ENCODE measurements around the gene ZNF485. TPM values are rescaled to one million over a fixed set of nuclear protein-coding genes. Genes with fewer than 3 reads are reported as not detected.
"Not testable (repeated sequence)": the region's sequence is repeated elsewhere in the genome, so short reads cannot be mapped to it uniquely, and the experiment has no call there.

Gene ZNF485
- total RNA-seq, 1 donor from 2014 or later: 3.7 TPM

- not testable (repeated sequence) for H3K36me3 ChIP-seq (ENCODE audit: control insufficient read depth in 3 of 3, insufficient read depth in 3 of 3, low read length in 3 of 3); H3K9me3 ChIP-seq (ENCODE audit: control insufficient read depth in 3 of 3, low read length in 3 of 3); H3K4me3 ChIP-seq (ENCODE audit: low read length in 3 of 3); H3K9ac ChIP-seq (ENCODE audit: low read depth in 1 of 3, low read length in 3 of 3); H3K27me3 ChIP-seq (ENCODE audit: control insufficient read depth in 3 of 3, insufficient read depth in 3 of 3, low read length in 3 of 3); H3K4me1 ChIP-seq (ENCODE audit: control insufficient read depth in 3 of 3, insufficient read depth in 3 of 3, low read length in 3 of 3); H3K27ac ChIP-seq (ENCODE audit: low read depth, low read length)
These were observed 4.7 kb upstream of the ZNF485 start for GRCh38 chr10:43601576-43601975.

GRCh38 chr10:43605850-43606322, 352 bp upstream of the ZNF485 start:
- Histone ChIP-seq H3K9ac (ENCODE audit: low read depth in 1 of 3, low read length in 3 of 3) (peak overlapping the region in 2 of 3 donors; percentile 65 to 85), H3K4me3 (ENCODE audit: low read length in 3 of 3) (peak overlapping the region; percentile 81 to 87 (median 82)), H3K27ac (ENCODE audit: low read depth, low read length) (no peak overlapping the region), H3K36me3 (ENCODE audit: control insufficient read depth in 3 of 3, insufficient read depth in 3 of 3, low read length in 3 of 3) (peaks cover 10 to 20% (median 19%) of the 10 kb centered on the region in 3 donors), H3K4me1 (ENCODE audit: control insufficient read depth in 3 of 3, insufficient read depth in 3 of 3, low read length in 3 of 3) (peaks cover 6 to 11% (median 11%) of the 10 kb centered on the region in 3 donors), H3K27me3 (ENCODE audit: control insufficient read depth in 3 of 3, insufficient read depth in 3 of 3, low read length in 3 of 3) (no peaks in the 10 kb centered on the region), H3K9me3 (ENCODE audit: control insufficient read depth in 3 of 3, low read length in 3 of 3) (no peaks in the 10 kb centered on the region)

GRCh38 chr10:43607199-43607573, 948 bp downstream of the ZNF485 start:
- H3K27ac ChIP-seq (ENCODE audit: low read depth, low read length): no peak overlapping the region
- peaks cover 6 to 11% (median 11%) of the 10 kb centered on the region in 3 donors for H3K4me1 ChIP-seq (ENCODE audit: control insufficient read depth in 3 of 3, insufficient read depth in 3 of 3, low read length in 3 of 3)
- no peaks in the 10 kb centered on the region for H3K27me3 ChIP-seq (ENCODE audit: control insufficient read depth in 3 of 3, insufficient read depth in 3 of 3, low read length in 3 of 3)
- no peaks in the 10 kb centered on the region for H3K9me3 ChIP-seq (ENCODE audit: control insufficient read depth in 3 of 3, low read length in 3 of 3)
- peak overlapping the region; percentile 81 to 87 (median 82) for H3K4me3 ChIP-seq (ENCODE audit: low read length in 3 of 3)
- peak overlapping the region; percentile 65 to 85 (median 76) for H3K9ac ChIP-seq (ENCODE audit: low read depth in 1 of 3, low read length in 3 of 3)
- H3K36me3 ChIP-seq (ENCODE audit: control insufficient read depth in 3 of 3, insufficient read depth in 3 of 3, low read length in 3 of 3): peaks cover 12 to 23% (median 20%) of the 10 kb centered on the region in 3 donors

- Histone ChIP-seq H3K9ac (ENCODE audit: low read depth in 1 of 3, low read length in 3 of 3) (no peak overlapping the region), H3K36me3 (ENCODE audit: control insufficient read depth in 3 of 3, insufficient read depth in 3 of 3, low read length in 3 of 3) (peaks cover 12 to 35% (median 25%) of the 10 kb centered on the region in 3 donors), H3K27me3 (ENCODE audit: control insufficient read depth in 3 of 3, insufficient read depth in 3 of 3, low read length in 3 of 3) (no peaks in the 10 kb centered on the region), H3K27ac (ENCODE audit: low read depth, low read length) (no peak overlapping the region), H3K4me1 (ENCODE audit: control insufficient read depth in 3 of 3, insufficient read depth in 3 of 3, low read length in 3 of 3) (peaks cover 6 to 11% (median 11%) of the 10 kb centered on the region in 3 donors), H3K9me3 (ENCODE audit: control insufficient read depth in 3 of 3, low read length in 3 of 3) (no peaks in the 10 kb centered on the region), H3K4me3 (ENCODE audit: low read length in 3 of 3) (no peak overlapping the region)
These were observed 4.4 kb downstream of the ZNF485 start for GRCh38 chr10:43610636-43611035.

GRCh38 chr10:43616697-43617370, 10.6 kb downstream of the ZNF485 start:
- H3K9me3 ChIP-seq (ENCODE audit: control insufficient read depth in 3 of 3, low read length in 3 of 3): peaks cover 0 to 3% (median 0%) of the 10 kb centered on the region in 3 donors
- H3K27me3 ChIP-seq (ENCODE audit: control insufficient read depth in 3 of 3, insufficient read depth in 3 of 3, low read length in 3 of 3): no peaks in the 10 kb centered on the region
- no peak overlapping the region for H3K27ac ChIP-seq (ENCODE audit: low read depth, low read length)
- no peaks in the 10 kb centered on the region for H3K4me1 ChIP-seq (ENCODE audit: control insufficient read depth in 3 of 3, insufficient read depth in 3 of 3, low read length in 3 of 3)
- H3K9ac ChIP-seq (ENCODE audit: low read depth in 1 of 3, low read length in 3 of 3): no peak overlapping the region
- no peak overlapping the region for H3K4me3 ChIP-seq (ENCODE audit: low read length in 3 of 3)
- peaks cover 14 to 28% (median 27%) of the 10 kb centered on the region in 3 donors for H3K36me3 ChIP-seq (ENCODE audit: control insufficient read depth in 3 of 3, insufficient read depth in 3 of 3, low read length in 3 of 3)

- Histone ChIP-seq H3K9ac (ENCODE audit: low read depth in 1 of 3, low read length in 3 of 3) (no peak overlapping the region), H3K4me1 (ENCODE audit: control insufficient read depth in 3 of 3, insufficient read depth in 3 of 3, low read length in 3 of 3) (no peaks in the 10 kb centered on the region), H3K27ac (ENCODE audit: low read depth, low read length) (no peak overlapping the region), H3K36me3 (ENCODE audit: control insufficient read depth in 3 of 3, insufficient read depth in 3 of 3, low read length in 3 of 3) (peaks cover 14 to 23% (median 17%) of the 10 kb centered on the region in 3 donors), H3K4me3 (ENCODE audit: low read length in 3 of 3) (no peak overlapping the region), H3K27me3 (ENCODE audit: control insufficient read depth in 3 of 3, insufficient read depth in 3 of 3, low read length in 3 of 3) (no peaks in the 10 kb centered on the region), H3K9me3 (ENCODE audit: control insufficient read depth in 3 of 3, low read length in 3 of 3) (peaks cover 0 to 3% (median 0%) of the 10 kb centered on the region in 3 donors)
These were observed 13.1 kb downstream of the ZNF485 start for GRCh38 chr10:43619368-43619767.

- Histone ChIP-seq H3K9ac (ENCODE audit: low read depth in 1 of 3, low read length in 3 of 3) (no peak overlapping the region), H3K4me1 (ENCODE audit: control insufficient read depth in 3 of 3, insufficient read depth in 3 of 3, low read length in 3 of 3) (no peaks in the 10 kb centered on the region), H3K4me3 (ENCODE audit: low read length in 3 of 3) (no peak overlapping the region), H3K9me3 (ENCODE audit: control insufficient read depth in 3 of 3, low read length in 3 of 3) (no peaks in the 10 kb centered on the region), H3K27ac (ENCODE audit: low read depth, low read length) (no peak overlapping the region), H3K36me3 (ENCODE audit: control insufficient read depth in 3 of 3, insufficient read depth in 3 of 3, low read length in 3 of 3) (peaks cover 3 to 8% (median 4%) of the 10 kb centered on the region in 3 donors), H3K27me3 (ENCODE audit: control insufficient read depth in 3 of 3, insufficient read depth in 3 of 3, low read length in 3 of 3) (no peaks in the 10 kb centered on the region)
These were observed 15.8 kb downstream of the ZNF485 start for GRCh38 chr10:43622038-43622437.

GRCh38 chr10:43623351-43623750, 17.1 kb downstream of the ZNF485 start:
- H3K27me3 ChIP-seq (ENCODE audit: control insufficient read depth in 3 of 3, insufficient read depth in 3 of 3, low read length in 3 of 3): no peaks in the 10 kb centered on the region
- H3K9me3 ChIP-seq (ENCODE audit: control insufficient read depth in 3 of 3, low read length in 3 of 3): peaks cover 0 to 3% (median 0%) of the 10 kb centered on the region in 3 donors
- no peaks in the 10 kb centered on the region for H3K36me3 ChIP-seq (ENCODE audit: control insufficient read depth in 3 of 3, insufficient read depth in 3 of 3, low read length in 3 of 3)
- H3K4me1 ChIP-seq (ENCODE audit: control insufficient read depth in 3 of 3, insufficient read depth in 3 of 3, low read length in 3 of 3): no peaks in the 10 kb centered on the region
- no peak overlapping the region for H3K27ac ChIP-seq (ENCODE audit: low read depth, low read length)
- peak overlapping the region in 2 of 3 donors; percentile 8 to 38 for H3K4me3 ChIP-seq (ENCODE audit: low read length in 3 of 3)
- H3K9ac ChIP-seq (ENCODE audit: low read depth in 1 of 3, low read length in 3 of 3): no peak overlapping the region

- Histone ChIP-seq H3K4me1 (ENCODE audit: control insufficient read depth in 3 of 3, insufficient read depth in 3 of 3, low read length in 3 of 3) (no peaks in the 10 kb centered on the region), H3K27me3 (ENCODE audit: control insufficient read depth in 3 of 3, insufficient read depth in 3 of 3, low read length in 3 of 3) (no peaks in the 10 kb centered on the region), H3K36me3 (ENCODE audit: control insufficient read depth in 3 of 3, insufficient read depth in 3 of 3, low read length in 3 of 3) (no peaks in the 10 kb centered on the region), H3K27ac (ENCODE audit: low read depth, low read length) (no peak overlapping the region), H3K9ac (ENCODE audit: low read depth in 1 of 3, low read length in 3 of 3) (no peak overlapping the region), H3K9me3 (ENCODE audit: control insufficient read depth in 3 of 3, low read length in 3 of 3) (peaks cover 0 to 3% (median 0%) of the 10 kb centered on the region in 3 donors), H3K4me3 (ENCODE audit: low read length in 3 of 3) (no peak overlapping the region)
These were observed 21.7 kb downstream of the ZNF485 start for GRCh38 chr10:43627942-43628341.

GRCh38 chr10:43628956-43629355, 22.7 kb downstream of the ZNF485 start:
- Histone ChIP-seq H3K27ac (ENCODE audit: low read depth, low read length) (no peak overlapping the region), H3K9me3 (ENCODE audit: control insufficient read depth in 3 of 3, low read length in 3 of 3) (peaks cover 0 to 3% (median 0%) of the 10 kb centered on the region in 3 donors), H3K4me1 (ENCODE audit: control insufficient read depth in 3 of 3, insufficient read depth in 3 of 3, low read length in 3 of 3) (no peaks in the 10 kb centered on the region), H3K4me3 (ENCODE audit: low read length in 3 of 3) (no peak overlapping the region), H3K36me3 (ENCODE audit: control insufficient read depth in 3 of 3, insufficient read depth in 3 of 3, low read length in 3 of 3) (no peaks in the 10 kb centered on the region), H3K27me3 (ENCODE audit: control insufficient read depth in 3 of 3, insufficient read depth in 3 of 3, low read length in 3 of 3) (no peaks in the 10 kb centered on the region), H3K9ac (ENCODE audit: low read depth in 1 of 3, low read length in 3 of 3) (no peak overlapping the region)

Data from skeletal muscle tissue (tissue), 4 donors.